Naive thymus-derived CD4-positive, alpha-beta T cell (primary cell): Measurements from ENCODE around the gene USP4. TPM values are rescaled to one million over a fixed set of nuclear protein-coding genes. Genes with fewer than 3 reads are reported as not detected.

Experiments
- microRNA-seq: library from miRNA; unstranded; fragments of <30 nt; microRNA quantifications from one replicate; pipeline ENCODE4 v1.2.0, GENCODE V29; 2022; ENCODE audit warnings: borderline microRNAs expressed
- polyA plus RNA-seq, 2 donors: library from polyadenylated mRNA; unstranded; fragments of 300-500 nt; fragmentation: Illumina TruSeq; gene quantifications; one replicate each; pipeline ENCODE4 v1.2.3, GENCODE V29; 2021
- total RNA-seq, 6 experiments: library from RNA in 5 of 6; stranded (reverse) in 5 of 6; gene quantifications; 1 replicate in 5 of 6; 2 replicates in 1 of 6; pipeline ENCODE4 v1.2.3 and lab custom pipeline; 2021 to 2026

Gene USP4
- total and polyA plus RNA-seq, 7 experiments from 2014 or later, result 54.6 to 135 (median 100) TPM

Small RNA genes lying within 50 kb of the gene (microRNA-seq; reads per million reads assigned to microRNA genes)
- not detected for gene MIR4271

Other genes with a start within 250 kb of the USP4 start
- 100 to 1,000 TPM; 146 to 192 (median 184) TPM for gene QRICH1, start 246.0 kb downstream of the USP4 start, total RNA-seq
- gene QRICH1, start 246.0 kb downstream of the USP4 start, polyA plus RNA-seq, result 10 to 100 TPM; 25.0 to 32.1 TPM
- 100 to 1,000 TPM; 212 to 258 (median 233) TPM for gene QARS1, start 235.3 kb downstream of the USP4 start, total RNA-seq
- gene QARS1, start 235.3 kb downstream of the USP4 start, polyA plus RNA-seq, result 100 to 1,000 TPM in 1 of 2 donors, 10 to 100 TPM in 1; 90.6 to 139 TPM
- 100 to 1,000 TPM in 2 of 5 experiments, 10 to 100 TPM in 3; 60.0 to 106 (median 78.0) TPM for gene USP19, start 219.2 kb downstream of the USP4 start, total RNA-seq
- 10 to 100 TPM; 29.9 to 55.9 TPM for gene USP19, start 219.2 kb downstream of the USP4 start, polyA plus RNA-seq
- gene LAMB2, start 207.0 kb downstream of the USP4 start, total RNA-seq, result 1 to 10 TPM in 4 of 5 experiments, not detected in 1; 1.2 to 5.0 (median 1.9) TPM
- gene LAMB2, start 207.0 kb downstream of the USP4 start, polyA plus RNA-seq, result not detected
- 10 to 100 TPM; 16.5 to 39.5 (median 26.3) TPM for gene CCDC71, start 173.7 kb downstream of the USP4 start, total RNA-seq
- gene CCDC71, start 173.7 kb downstream of the USP4 start, polyA plus RNA-seq, result 1 to 10 TPM; 2.0 to 2.3 TPM
- 1 to 10 TPM; 1.5 to 7.1 (median 5.2) TPM for gene KLHDC8B, start 168.5 kb downstream of the USP4 start, total RNA-seq
- 10 to 100 TPM in 1 of 2 donors, 1 to 10 TPM in 1; 4.7 to 10.0 TPM for gene KLHDC8B, start 168.5 kb downstream of the USP4 start, polyA plus RNA-seq
- gene C3orf62, start 62.8 kb downstream of the USP4 start, total RNA-seq, result 10 to 100 TPM in 4 of 5 experiments, 1 to 10 TPM in 1; 8.6 to 14.5 (median 10.9) TPM
- 1 to 10 TPM; 1.3 to 2.3 TPM for gene C3orf62, start 62.8 kb downstream of the USP4 start, polyA plus RNA-seq
- gene GPX1, start 18.3 kb upstream of the USP4 start, total RNA-seq, result 100 to 1,000 TPM in 2 of 5 experiments, 10 to 100 TPM in 3; 56.9 to 201 (median 86.9) TPM
- gene GPX1, start 18.3 kb upstream of the USP4 start, polyA plus RNA-seq, result 100 to 1,000 TPM; 154 to 157 TPM
- 100 to 1,000 TPM; 212 to 411 (median 218) TPM for gene RHOA, start 71.9 kb upstream of the USP4 start, total RNA-seq
- 100 to 1,000 TPM; 439 to 576 TPM for gene RHOA, start 71.9 kb upstream of the USP4 start, polyA plus RNA-seq
- 10 to 100 TPM; 24.9 to 34.5 (median 28.5) TPM for gene TCTA, start 72.4 kb upstream of the USP4 start, total RNA-seq
- gene TCTA, start 72.4 kb upstream of the USP4 start, polyA plus RNA-seq, result 10 to 100 TPM; 42.2 to 48.3 TPM
- 10 to 100 TPM in 3 of 5 experiments, 1 to 10 TPM in 2; 7.9 to 13.9 (median 10.7) TPM for gene AMT, start 82.4 kb upstream of the USP4 start, total RNA-seq
- 1 to 10 TPM; 1.7 to 2.2 TPM for gene AMT, start 82.4 kb upstream of the USP4 start, polyA plus RNA-seq
- 10 to 100 TPM; 21.6 to 23.9 (median 22.5) TPM for gene NICN1, start 89.3 kb upstream of the USP4 start, total RNA-seq
- gene NICN1, start 89.3 kb upstream of the USP4 start, polyA plus RNA-seq, result 1 to 10 TPM; 7.9 to 8.3 TPM
- gene DAG1, start 130.2 kb upstream of the USP4 start, total RNA-seq, result 10 to 100 TPM; 12.0 to 22.3 (median 20.1) TPM
- 1 to 10 TPM; 5.4 to 5.7 TPM for gene DAG1, start 130.2 kb upstream of the USP4 start, polyA plus RNA-seq
- under 1 TPM; 0.12 to 0.16 (median 0.14) TPM for gene BSN, start 214.4 kb upstream of the USP4 start, total RNA-seq
- not detected for gene BSN, start 214.4 kb upstream of the USP4 start, polyA plus RNA-seq